Esophagus (tissue), 2 donors: Measurements from ENCODE around the gene DUSP10. TPM values are rescaled to one million over a fixed set of nuclear protein-coding genes. Genes with fewer than 3 reads are reported as not detected.

Source experiments
- H3K27ac ChIP-seq, 2 donors: one replicate each; pipeline ENCODE4 v1.5.1; 2013; ENCODE audit warnings: low read depth in 2 of 2, mild to moderate bottlenecking in 2 of 2, inconsistent platforms in 1 of 2, low read length in 1 of 2, moderate library complexity in 1 of 2
- H3K27me3 ChIP-seq, 2 donors: one replicate each; pipeline ENCODE4 v1.6.1; 2013; ENCODE audit warnings: low read length in 2 of 2, control low read depth in 1 of 2, mild to moderate bottlenecking in 1 of 2; ENCODE audit not compliant: insufficient read depth in 2 of 2, control insufficient read depth in 1 of 2
- H3K36me3 ChIP-seq, 2 donors: one replicate each; pipeline ENCODE4 v1.6.1; 2013; ENCODE audit warnings: low read length in 1 of 2; ENCODE audit not compliant: control insufficient read depth in 2 of 2, insufficient read depth in 2 of 2
- H3K4me1 ChIP-seq, 2 donors: one replicate each; pipeline ENCODE4 v1.6.1; 2013; ENCODE audit warnings: low read length in 1 of 2; ENCODE audit not compliant: control insufficient read depth in 2 of 2, insufficient read depth in 2 of 2
- H3K4me3 ChIP-seq, 2 donors: one replicate each; pipeline ENCODE4 v1.5.1; 2013; ENCODE audit warnings: low read length in 2 of 2, mild to moderate bottlenecking in 2 of 2, low read depth in 1 of 2, moderate library complexity in 1 of 2
- H3K9me3 ChIP-seq, 2 donors: one replicate each; pipeline ENCODE4 v1.6.1; 2013; ENCODE audit warnings: mild to moderate bottlenecking in 2 of 2, low read depth in 1 of 2, low read length in 1 of 2, moderate library complexity in 1 of 2; ENCODE audit not compliant: control insufficient read depth in 2 of 2, insufficient read depth in 1 of 2
- WGBS, 2 donors: extraction: QIAGEN DNeasy Blood & Tissue Kit; methylation state at CpG; one replicate each; pipeline ENCODE4 v1.1.7; 2013; 5-methylcytosine and 5-hydroxymethylcytosine counted together
- polyA plus RNA-seq, 2 donors: library from polyadenylated mRNA; stranded (reverse); fragments of 200-250 nt; gene quantifications; one replicate each; pipeline ENCODE4 v1.2.3, GENCODE V29; 2013
- donor health status: healthy with polysubstance abuse.
- donor health status: Bipolar disorder and iron deficiency.

The DUSP10 gene
- polyA plus RNA-seq, 2 donors = 2.0 to 4.7 TPM

- no peaks in the 10 kb centered on the region for H3K36me3 ChIP-seq
- H3K27ac ChIP-seq = no peak overlapping the region
- no peak overlapping the region for H3K4me3 ChIP-seq
- no peaks in the 10 kb centered on the region for H3K9me3 ChIP-seq
- 76 to 80% methylated on average over 4 of the region's 4 CpGs for WGBS, 2 donors
- peaks cover 0 to 5% of the 10 kb centered on the region in 2 donors for H3K4me1 ChIP-seq
- no peaks in the 10 kb centered on the region for H3K27me3 ChIP-seq
Observed at GRCh38 chr1:221724931-221725605, 16.8 kb downstream of the DUSP10 start.

- H3K4me1 ChIP-seq = peaks cover 0 to 5% of the 10 kb centered on the region in 2 donors
Observed at GRCh38 chr1:221723848-221724236, 18.0 kb downstream of the DUSP10 start.

GRCh38 chr1:221723018-221723847 lies 18.7 kb downstream of the DUSP10 start:
- Histone ChIP-seq H3K36me3 (no peaks in the 10 kb centered on the region), H3K4me1 (peaks cover 0 to 5% of the 10 kb centered on the region in 2 donors), H3K4me3 (no peak overlapping the region), H3K9me3 (no peaks in the 10 kb centered on the region), H3K27me3 (no peaks in the 10 kb centered on the region), H3K27ac (no peak overlapping the region)
- 90 to 91% methylated on average over 1 of the region's 1 CpG for WGBS, 2 donors

More at GRCh38 chr1:221723848-221724236, 18.0 kb downstream of the DUSP10 start:
- no peaks in the 10 kb centered on the region for H3K27me3 ChIP-seq
- H3K27ac ChIP-seq = no peak overlapping the region
- H3K36me3 ChIP-seq = no peaks in the 10 kb centered on the region
- WGBS, 2 donors = 82 to 93% methylated on average over 3 of the region's 3 CpGs
- no peaks in the 10 kb centered on the region for H3K9me3 ChIP-seq
- H3K4me3 ChIP-seq = no peak overlapping the region

- Histone ChIP-seq H3K27me3 (no peaks in the 10 kb centered on the region), H3K4me1 (peaks cover 2 to 6% of the 10 kb centered on the region in 2 donors), H3K27ac (no peak overlapping the region), H3K9me3 (no peaks in the 10 kb centered on the region), H3K36me3 (no peaks in the 10 kb centered on the region), H3K4me3 (no peak overlapping the region)
- 82 to 90% methylated on average over 3 of the region's 3 CpGs for WGBS, 2 donors
Observed at GRCh38 chr1:221722254-221723017, 19.5 kb downstream of the DUSP10 start.

GRCh38 chr1:221720545-221720944 lies 21.3 kb downstream of the DUSP10 start:
- Histone ChIP-seq H3K9me3 (no peaks in the 10 kb centered on the region), H3K4me3 (no peak overlapping the region), H3K27ac (no peak overlapping the region), H3K27me3 (no peaks in the 10 kb centered on the region), H3K4me1 (peaks cover 2 to 9% of the 10 kb centered on the region in 2 donors), H3K36me3 (no peaks in the 10 kb centered on the region)
- WGBS, 2 donors = 69 to 88% methylated on average over 2 of the region's 2 CpGs

- H3K36me3 ChIP-seq = no peaks in the 10 kb centered on the region
- H3K4me3 ChIP-seq = no peak overlapping the region
- WGBS, 2 donors = 93% methylated on average over 2 of the region's 2 CpGs
- H3K27ac ChIP-seq = no peak overlapping the region
- no peaks in the 10 kb centered on the region for H3K27me3 ChIP-seq
- peaks cover 2 to 8% of the 10 kb centered on the region in 2 donors for H3K4me1 ChIP-seq
- no peaks in the 10 kb centered on the region for H3K9me3 ChIP-seq
Observed at GRCh38 chr1:221719987-221720386, 21.9 kb downstream of the DUSP10 start.

GRCh38 chr1:221719278-221719597 lies 22.7 kb downstream of the DUSP10 start:
- Histone ChIP-seq H3K4me1 (peaks cover 2 to 4% of the 10 kb centered on the region in 2 donors), H3K27me3 (no peaks in the 10 kb centered on the region), H3K36me3 (no peaks in the 10 kb centered on the region), H3K9me3 (no peaks in the 10 kb centered on the region), H3K4me3 (no peak overlapping the region), H3K27ac (no peak overlapping the region)
- 87 to 96% methylated on average over 1 of the region's 1 CpG for whole genome bisulfite sequencing, 2 donors

GRCh38 chr1:221718381-221719277 lies 23.3 kb downstream of the DUSP10 start:
- Histone ChIP-seq H3K9me3 (no peaks in the 10 kb centered on the region), H3K36me3 (no peaks in the 10 kb centered on the region), H3K4me1 (peaks cover 2 to 4% of the 10 kb centered on the region in 2 donors), H3K27me3 (no peaks in the 10 kb centered on the region), H3K27ac (peak overlapping the region in 1 of 2 donors; percentile 9), H3K4me3 (no peak overlapping the region)
- 40 to 45% methylated on average over 5 of the region's 5 CpGs for WGBS, 2 donors

- 60 to 70% methylated on average over 2 of the region's 2 CpGs for WGBS, 2 donors
- Histone ChIP-seq H3K27me3 (no peaks in the 10 kb centered on the region), H3K4me3 (no peak overlapping the region), H3K27ac (peak overlapping the region in 1 of 2 donors; percentile 31), H3K4me1 (peaks cover 2 to 4% of the 10 kb centered on the region in 2 donors), H3K9me3 (no peaks in the 10 kb centered on the region), H3K36me3 (no peaks in the 10 kb centered on the region)
Observed at GRCh38 chr1:221717485-221717853, 24.4 kb downstream of the DUSP10 start.
